Smooth muscle cell (in vitro differentiated cells): ENCODE measurements around the gene MARCHF5. TPM values are rescaled to one million over a fixed set of nuclear protein-coding genes. Genes with fewer than 3 reads are reported as not detected.
"Not testable (repeated sequence)": the region's sequence is repeated elsewhere in the genome, so short reads cannot be mapped to it uniquely, and the experiment has no call there.

ENCODE experiments used
- DNase-seq: peaks from one replicate; lab custom pipeline; 2025; ENCODE audit not compliant: unreplicated experiment; lab: John Stamatoyannopoulos, UW
- H2AFZ ChIP-seq: fragments of 200-600 bp; sonication (generic); 2 replicates; pipeline ENCODE4 v1.6.0; 2016; ENCODE audit warnings: antibody characterized with exemption, low read depth, mild to moderate bottlenecking
- H3F3A ChIP-seq: fragments of 200-600 bp; sonication (generic); 2 replicates; pipeline ENCODE4 v1.6.0; 2017; ENCODE audit warnings: antibody characterized with exemption, low read depth
- H3K27ac ChIP-seq: fragments of 200-600 bp; sonication (generic); 2 replicates; pipeline ENCODE4 v1.5.1; 2016; ENCODE audit warnings: low read depth, mild to moderate bottlenecking
- H3K27me3 ChIP-seq: fragments of 200-600 bp; sonication (generic); 2 replicates; pipeline ENCODE4 v1.6.1; 2016; ENCODE audit warnings: low read depth, mild to moderate bottlenecking
- H3K36me3 ChIP-seq: fragments of 200-600 bp; sonication (generic); 2 replicates; pipeline ENCODE4 v1.5.1; 2016; ENCODE audit warnings: low read depth
- H3K4me1 ChIP-seq: fragments of 200-600 bp; sonication (generic); 2 replicates; pipeline ENCODE4 v1.5.1; 2016; ENCODE audit warnings: low read depth
- H3K4me2 ChIP-seq: fragments of 200-600 bp; sonication (generic); 2 replicates; pipeline ENCODE4 v1.6.0; 2016; ENCODE audit warnings: mild to moderate bottlenecking
- H3K4me3 ChIP-seq: fragments of 200-600 bp; sonication (generic); 2 replicates; pipeline ENCODE4 v1.5.1; 2016; ENCODE audit warnings: mild to moderate bottlenecking
- H3K79me2 ChIP-seq: fragments of 200-600 bp; sonication (generic); 2 replicates; pipeline ENCODE4 v1.6.0; 2016; ENCODE audit warnings: low read depth, mild to moderate bottlenecking
- H3K9ac ChIP-seq: fragments of 200-600 bp; sonication (generic); 2 replicates; pipeline ENCODE4 v1.6.0; 2016; ENCODE audit warnings: low read depth
- H3K9me3 ChIP-seq: fragments of 200-600 bp; sonication (generic); replicated peaks from 2 replicates; pipeline ENCODE4 v1.5.1; 2016; ENCODE audit warnings: low read depth
- H4K20me1 ChIP-seq: fragments of 200-600 bp; sonication (generic); 2 replicates; pipeline ENCODE4 v1.6.0; 2016; ENCODE audit warnings: low read depth
- WGBS: methylation state at CpG from one replicate; pipeline ENCODE4 v1.1.7; 2016; ENCODE audit warnings: low lambda C conversion rate; 5-methylcytosine and 5-hydroxymethylcytosine counted together
- polyA plus RNA-seq: library from polyadenylated mRNA; unstranded; fragments of >200 nt; fragmentation: Nextera tagmentation; extraction: Ambion mirVana; gene quantifications from 2 replicates; pipeline ENCODE4 v1.2.1, GENCODE V29; 2016
- total RNA-seq: library from RNA; depleted of rRNA; stranded (reverse); fragments of >200 nt; gene quantifications from 2 replicates; pipeline ENCODE4 v1.2.3, GENCODE V29; 2014
- TF ChIP-seq, protein P1 (sequence below): fragments of 200-600 bp; sonication (generic); IDR thresholded peaks from 2 replicates; pipeline ENCODE4 v1.5.1; 2017; ENCODE audit warnings: borderline replicate concordance, mild to moderate bottlenecking, antibody characterized with exemption; ENCODE audit not compliant: insufficient read depth, poor library complexity, severe bottlenecking

The MARCHF5 gene
- total and polyA plus RNA-seq, 2 experiments from 2014 or later, result 19.6 to 46.8 TPM

DNA sequence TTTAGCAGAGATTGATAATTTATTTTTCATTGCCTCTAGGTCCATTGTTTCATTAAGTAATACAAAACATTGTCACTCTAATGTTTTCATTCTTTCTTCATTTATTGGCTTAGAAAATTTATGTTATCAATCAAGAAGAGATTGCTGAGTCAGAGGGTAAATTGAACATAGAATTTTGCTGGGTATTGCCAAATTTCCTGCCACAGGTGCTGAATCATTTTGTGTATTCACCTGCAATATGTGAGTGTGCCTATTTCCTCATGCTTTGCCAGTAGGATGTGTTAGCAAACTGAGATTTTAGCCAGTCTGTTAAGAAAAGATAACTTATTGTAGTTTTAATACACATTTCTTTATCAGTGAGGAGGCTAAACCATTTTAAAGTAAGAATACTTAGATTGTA lies 38.0 kb downstream of the MARCHF5 start:
- H3K27ac ChIP-seq, result no peak overlapping the region

DNA sequence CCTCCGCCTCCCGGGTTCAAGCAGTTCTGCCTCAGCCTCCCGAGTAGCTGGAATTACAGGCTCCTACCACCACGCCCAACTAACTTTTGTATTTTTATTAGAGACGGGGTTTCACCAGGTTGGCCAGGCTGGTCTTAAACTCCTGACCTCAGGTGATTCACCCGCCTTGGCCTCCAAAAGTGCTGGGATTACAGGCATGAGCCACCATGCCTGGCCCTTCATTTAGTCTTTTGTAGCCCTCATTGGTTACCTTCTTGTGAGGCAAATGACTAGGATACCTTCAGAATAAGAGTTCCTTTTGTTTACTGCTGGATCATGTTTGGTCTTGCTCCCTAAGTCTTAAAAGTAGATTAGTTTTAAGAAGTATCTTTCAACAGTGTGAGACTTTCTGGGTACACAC lies 39.0 kb downstream of the MARCHF5 start:
- H3K4me1 ChIP-seq, DNase-seq, H3K4me2 ChIP-seq, H3K4me3 ChIP-seq, H3K27me3 ChIP-seq, H3K9ac ChIP-seq, H3F3A ChIP-seq, H3K9me3 ChIP-seq, H3K36me3 ChIP-seq, H2AFZ ChIP-seq: not testable (repeated sequence)
- peak overlapping the region; percentile 2 for H3K27ac ChIP-seq
- peaks cover 98% of the 10 kb centered on the region for H4K20me1 ChIP-seq
- H3K79me2 ChIP-seq, result peaks cover 55% of the 10 kb centered on the region
- WGBS, result 83% methylated on average over 6 of the region's 6 CpGs

More for the DNA sequence above, 38.0 kb downstream of the MARCHF5 start:
- no peaks in the 10 kb centered on the region for H3K27me3 ChIP-seq
- H2AFZ ChIP-seq, result no peak overlapping the region
- H3K4me1 ChIP-seq, result no peaks in the 10 kb centered on the region
- no peaks in the 10 kb centered on the region for H3K9me3 ChIP-seq
- H3F3A ChIP-seq, result no peaks in the 10 kb centered on the region
- no peak overlapping the region for H3K4me3 ChIP-seq
- peaks cover 98% of the 10 kb centered on the region for H4K20me1 ChIP-seq
- TF ChIP-seq, protein P1, sequence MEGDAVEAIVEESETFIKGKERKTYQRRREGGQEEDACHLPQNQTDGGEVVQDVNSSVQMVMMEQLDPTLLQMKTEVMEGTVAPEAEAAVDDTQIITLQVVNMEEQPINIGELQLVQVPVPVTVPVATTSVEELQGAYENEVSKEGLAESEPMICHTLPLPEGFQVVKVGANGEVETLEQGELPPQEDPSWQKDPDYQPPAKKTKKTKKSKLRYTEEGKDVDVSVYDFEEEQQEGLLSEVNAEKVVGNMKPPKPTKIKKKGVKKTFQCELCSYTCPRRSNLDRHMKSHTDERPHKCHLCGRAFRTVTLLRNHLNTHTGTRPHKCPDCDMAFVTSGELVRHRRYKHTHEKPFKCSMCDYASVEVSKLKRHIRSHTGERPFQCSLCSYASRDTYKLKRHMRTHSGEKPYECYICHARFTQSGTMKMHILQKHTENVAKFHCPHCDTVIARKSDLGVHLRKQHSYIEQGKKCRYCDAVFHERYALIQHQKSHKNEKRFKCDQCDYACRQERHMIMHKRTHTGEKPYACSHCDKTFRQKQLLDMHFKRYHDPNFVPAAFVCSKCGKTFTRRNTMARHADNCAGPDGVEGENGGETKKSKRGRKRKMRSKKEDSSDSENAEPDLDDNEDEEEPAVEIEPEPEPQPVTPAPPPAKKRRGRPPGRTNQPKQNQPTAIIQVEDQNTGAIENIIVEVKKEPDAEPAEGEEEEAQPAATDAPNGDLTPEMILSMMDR, result no peak
- DNase-seq, result no peak
- H3K36me3 ChIP-seq, result no peaks in the 10 kb centered on the region
- H3K4me2 ChIP-seq, result no peak overlapping the region
- H3K9ac ChIP-seq, result no peak overlapping the region
- peaks cover 59% of the 10 kb centered on the region for H3K79me2 ChIP-seq

DNA sequence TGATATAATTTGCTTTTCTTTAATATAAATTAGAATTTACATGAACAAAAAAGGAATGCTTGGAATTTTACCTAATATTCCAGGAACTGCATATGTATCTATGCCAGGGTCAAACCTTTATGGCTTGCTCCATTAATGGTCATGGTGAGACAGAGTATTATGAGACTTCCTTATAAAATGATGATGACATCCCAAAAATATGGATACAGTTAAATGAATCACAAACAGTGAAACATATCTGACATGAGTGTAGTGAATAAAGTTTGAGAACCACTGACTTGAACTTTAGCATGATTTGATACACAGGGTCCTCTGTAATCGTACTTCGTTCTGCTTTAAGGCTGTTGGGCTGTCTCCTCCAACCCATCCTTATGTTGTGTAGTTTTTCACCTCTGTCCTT lies 51.8 kb downstream of the MARCHF5 start:
- Histone ChIP-seq H3K4me3 (no peak overlapping the region), H3F3A (no peaks in the 10 kb centered on the region), H3K9ac (no peak overlapping the region), H4K20me1 (peaks cover 80% of the 10 kb centered on the region), H3K36me3 (peaks cover 11% of the 10 kb centered on the region), H3K27me3 (no peaks in the 10 kb centered on the region), H3K79me2 (peaks cover 11% of the 10 kb centered on the region), H3K4me2 (no peak overlapping the region), H3K4me1 (no peaks in the 10 kb centered on the region), H3K9me3 (no peaks in the 10 kb centered on the region), H3K27ac (no peak overlapping the region), H2AFZ (no peak overlapping the region)
- TF ChIP-seq, protein P1, result no peak
- DNase-seq, result no peak
- WGBS, result 98% methylated on average over 2 of the region's 2 CpGs

DNA sequence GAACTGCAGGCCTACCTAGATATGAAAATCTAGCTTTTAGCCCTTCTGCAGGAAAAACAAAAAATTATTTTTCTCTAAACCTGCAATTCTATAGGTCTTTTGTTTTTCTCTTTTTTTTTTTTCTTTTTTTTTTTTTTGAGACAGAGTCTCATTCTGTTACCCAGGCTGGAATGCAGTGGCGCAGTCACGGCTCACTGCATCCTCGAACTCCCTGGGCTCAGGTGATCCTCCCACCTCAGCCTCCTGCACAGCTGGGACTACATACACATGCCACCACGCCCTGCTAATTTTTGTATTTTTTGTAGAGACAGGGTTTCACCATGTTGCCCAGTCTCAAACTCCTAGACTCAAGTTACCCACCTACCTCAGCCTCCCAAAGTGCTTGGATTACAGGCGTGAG lies 54.6 kb downstream of the MARCHF5 start:
- 100% methylated on average over 5 of the region's 5 CpGs for WGBS

DNA sequence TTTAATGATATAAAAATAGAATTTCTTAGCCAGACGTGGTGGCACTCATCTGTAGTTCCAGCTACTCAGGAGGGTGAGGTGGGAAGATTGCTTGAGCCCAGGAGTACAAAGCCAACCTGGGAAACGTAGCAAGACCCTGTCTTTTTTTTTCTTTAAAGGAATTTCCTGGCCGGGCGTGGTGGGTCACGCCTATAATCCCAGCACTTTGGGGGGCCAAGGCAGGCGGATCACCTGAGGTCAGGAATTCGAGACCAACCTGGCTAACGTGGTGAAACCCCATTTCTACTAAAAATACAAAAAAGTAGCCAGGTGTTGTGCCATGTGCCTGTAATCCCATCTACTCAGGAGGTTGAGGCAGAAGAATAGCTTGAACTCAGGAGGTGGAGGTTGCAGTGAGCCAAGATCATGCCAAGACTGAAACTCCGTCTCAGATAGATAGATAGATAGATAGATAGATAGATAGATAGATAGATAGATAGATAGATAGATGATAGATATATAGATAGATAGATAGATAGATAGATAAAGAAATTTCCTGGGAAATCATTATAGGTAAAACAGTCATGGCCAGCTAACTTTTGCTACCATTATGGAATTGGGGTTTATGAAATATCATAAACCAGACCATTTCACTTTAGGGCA lies 56.2 kb downstream of the MARCHF5 start:
- not testable (repeated sequence) for H3F3A ChIP-seq, DNase-seq, H3K27ac ChIP-seq, H3K9me3 ChIP-seq, H3K4me2 ChIP-seq, H3K4me1 ChIP-seq, H2AFZ ChIP-seq, H3K79me2 ChIP-seq, H3K4me3 ChIP-seq, H3K27me3 ChIP-seq, H3K9ac ChIP-seq
- H3K36me3 ChIP-seq, result peaks cover 14% of the 10 kb centered on the region
- WGBS, result 97% methylated on average over 9 of the region's 9 CpGs
- peaks cover 70% of the 10 kb centered on the region for H4K20me1 ChIP-seq

More for the DNA sequence above, 54.6 kb downstream of the MARCHF5 start:
- not testable (repeated sequence) for H3K9me3 ChIP-seq, H3K4me2 ChIP-seq, H3K4me1 ChIP-seq, H3F3A ChIP-seq, H3K27ac ChIP-seq, DNase-seq, H3K4me3 ChIP-seq, H3K79me2 ChIP-seq, H3K9ac ChIP-seq, H2AFZ ChIP-seq, H3K27me3 ChIP-seq
- peaks cover 14% of the 10 kb centered on the region for H3K36me3 ChIP-seq
- peaks cover 71% of the 10 kb centered on the region for H4K20me1 ChIP-seq
